ENCODE data around the gene GFOD2.

- TF ChIP-seq CTCF (conservative IDR thresholded peaks at IDR 0.05; ENCODE audit: low read length): no peak
- TF ChIP-seq EZH2phosphoT487 (IDR thresholded peaks at IDR 0.05; ENCODE audit: borderline replicate concordance): no peak
Observed at GRCh38 chr16:67673712-67674580, 45.2 kb downstream of the GFOD2 start.

Measured in Loucy (cell line).